Left lobe of liver (tissue), 2 donors: ENCODE results near the gene TECPR1. TPM values are rescaled to one million over a fixed set of nuclear protein-coding genes. Genes with fewer than 3 reads are reported as not detected.

ENCODE experiments used
- ATAC-seq: fragments of 200-7000 bp; cut with Tn5 transposase; one replicate; pipeline ENCODE4 v1.9.1; 2020; ENCODE audit warnings: mild to moderate bottlenecking, moderate library complexity
- DNase-seq: peaks from one replicate; pipeline ENCODE4 v3.0.0-alpha.2; 2020; ENCODE audit warnings: low spot score
- total RNA-seq: library from RNA; stranded (reverse); gene quantifications from one replicate; pipeline ENCODE4 v1.2.1, GENCODE V29; 2021
- donor health status: DM: no; HTN: no; CAD: no; lungs with moderate emphysema.
- donor health status: DM: no; HTN: yes; CAD: no.

Gene TECPR1
- total RNA-seq, 1 donor from 2014 or later = 17.3 TPM

- DNase-seq = no peak
Measured at GRCh38 chr7:98213888-98214810, 37.9 kb downstream of the TECPR1 start.

DNA sequence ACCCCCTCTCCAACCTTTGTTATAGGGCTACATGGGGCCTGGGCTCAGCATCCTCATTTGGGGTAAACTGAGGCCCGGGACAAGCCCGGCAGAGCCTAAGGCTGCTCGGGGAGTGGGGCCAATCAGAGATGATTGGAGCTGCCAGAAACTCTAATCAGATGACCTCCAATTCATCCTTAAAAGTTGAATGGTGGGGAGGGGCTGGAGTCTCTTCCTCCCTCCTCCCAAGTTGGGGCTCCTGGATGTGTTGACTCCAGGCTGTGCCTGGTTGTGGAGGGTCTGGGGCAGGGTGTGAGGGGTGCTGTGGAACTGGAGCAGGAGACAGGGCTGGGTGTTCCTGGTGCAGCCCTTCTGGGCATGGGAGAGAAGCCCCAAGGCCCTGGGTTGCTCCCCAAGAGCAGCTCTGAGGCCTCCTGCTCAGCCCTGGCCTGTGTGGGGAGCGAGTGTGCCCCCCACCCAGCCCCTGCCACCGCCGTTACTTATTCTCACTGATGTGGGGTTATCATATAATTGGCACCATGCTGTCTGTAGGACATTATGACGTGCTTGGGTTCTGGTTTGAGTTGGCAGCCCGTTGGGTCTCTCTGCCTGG is 38.6 kb downstream of the TECPR1 start:
- ATAC-seq = no peak
- no peak for DNase-seq

More at GRCh38 chr7:98213888-98214810, 37.9 kb downstream of the TECPR1 start:
- peak; percentile 6 for ATAC-seq

GRCh38 chr7:98212532-98213041 is 39.4 kb downstream of the TECPR1 start:
- ATAC-seq (no peak), DNase-seq (no peak)

DNA sequence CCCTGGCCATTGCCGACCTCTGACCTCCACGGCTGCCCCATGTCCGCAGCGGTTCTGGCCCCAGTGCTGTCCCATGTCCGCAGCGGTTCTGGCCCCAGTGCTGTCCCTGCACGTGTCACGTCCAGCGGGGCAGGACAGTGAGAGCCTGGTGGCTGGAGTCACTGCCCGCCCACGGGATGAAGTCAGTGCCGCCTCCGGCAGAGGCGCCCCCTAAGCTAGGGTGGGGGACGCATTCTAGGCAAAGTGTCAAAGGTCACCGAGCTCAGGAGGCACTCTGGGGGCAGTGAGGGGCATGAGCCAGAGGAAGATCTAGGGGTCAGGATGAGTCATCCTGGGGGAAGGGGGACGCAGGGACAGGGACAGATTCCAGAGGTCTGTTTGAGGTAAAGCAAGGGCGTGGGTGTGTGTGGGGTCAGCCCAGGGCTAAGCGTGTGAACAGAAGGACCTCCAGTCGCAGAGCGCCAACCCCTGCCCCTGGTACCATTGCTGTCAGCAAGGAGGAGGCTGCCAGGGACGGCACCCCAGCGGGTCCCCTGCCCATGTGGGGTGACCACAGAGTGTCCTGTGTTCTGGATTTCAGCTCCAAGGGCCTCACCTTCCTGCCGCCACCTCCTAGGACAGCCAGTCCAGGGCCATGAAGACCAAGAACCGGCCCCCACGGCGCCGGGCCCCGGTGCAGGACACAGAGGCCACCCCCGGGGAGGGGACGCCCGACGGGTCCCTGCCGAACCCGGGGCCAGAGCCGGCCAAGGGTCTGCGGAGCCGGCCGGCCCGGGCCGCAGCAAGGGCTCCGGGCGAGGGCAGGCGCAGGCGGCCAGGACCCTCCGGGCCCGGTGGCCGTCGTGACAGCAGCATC is 40.1 kb downstream of the TECPR1 start:
- DNase-seq (peak; percentile 59), ATAC-seq (peak; percentile 69)

GRCh38 chr7:98211221-98211675 is 40.8 kb downstream of the TECPR1 start, which contains the start of gene BHLHA15:
Gene BHLHA15 (plus strand): TSS chr7:98211439. CDS start chr7:98212310, 871 bp downstream.
- ATAC-seq = peak; percentile 85
- peak; percentile 77 for DNase-seq

GRCh38 chr7:98210513-98211220 is 41.4 kb downstream of the TECPR1 start:
- ATAC-seq (no peak), DNase-seq (no peak)

- DNase-seq (no peak), ATAC-seq (no peak)
Measured at GRCh38 chr7:98209166-98209920, 42.7 kb downstream of the TECPR1 start.

GRCh38 chr7:98206451-98207330 is 45.3 kb downstream of the TECPR1 start:
- ATAC-seq (no peak), DNase-seq (no peak)

GRCh38 chr7:98205162-98205845 is 46.7 kb downstream of the TECPR1 start:
- DNase-seq (no peak), ATAC-seq (no peak)

GRCh38 chr7:98204670-98205069 is 47.4 kb downstream of the TECPR1 start:
- ATAC-seq (no peak), DNase-seq (no peak)

- ATAC-seq (no peak), DNase-seq (no peak)
Measured at GRCh38 chr7:98203964-98204605, 47.9 kb downstream of the TECPR1 start.

- ATAC-seq (no peak), DNase-seq (no peak)
Measured at GRCh38 chr7:98203261-98203963, 48.6 kb downstream of the TECPR1 start.

GRCh38 chr7:98202367-98203195 is 49.5 kb downstream of the TECPR1 start:
- DNase-seq = no peak

DNA sequence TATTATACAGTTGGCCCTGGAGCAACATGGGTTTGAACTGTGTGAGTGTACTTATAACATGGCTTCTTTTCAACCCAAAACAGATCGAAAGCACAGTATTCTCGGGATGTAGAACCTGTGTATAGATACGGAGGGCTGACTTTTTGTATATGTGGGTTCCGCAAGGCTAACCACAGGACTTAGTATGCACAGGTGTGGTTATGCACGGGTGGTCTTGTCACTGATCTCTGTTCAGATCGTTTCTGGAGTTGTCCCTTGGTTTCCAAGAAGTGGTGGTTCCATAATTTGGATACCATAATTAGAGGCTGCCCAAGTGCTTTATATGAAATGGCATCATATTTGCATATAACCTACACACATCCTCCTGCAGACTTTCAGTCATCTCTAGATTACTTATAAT is 51.7 kb downstream of the TECPR1 start:
- ATAC-seq (no peak), DNase-seq (no peak)

More at GRCh38 chr7:98202367-98203195, 49.5 kb downstream of the TECPR1 start:
- no peak for ATAC-seq

- ATAC-seq = no peak
Measured at GRCh38 chr7:98199131-98199530, 52.9 kb downstream of the TECPR1 start.

More at GRCh38 chr7:98199131-98199530, 52.9 kb downstream of the TECPR1 start:
- no peak for DNase-seq
